NB4 (cell line): ENCODE results near the gene MCC.

ENCODE experiments used
- DNase-seq: peaks from one replicate; pipeline ENCODE4 v3.0.0; 2010; ENCODE audit warnings: low read depth
- H3K4me3 ChIP-seq: one replicate; pipeline ENCODE4 v1.5.1; 2011; ENCODE audit warnings: mild to moderate bottlenecking, low read depth, low read length, moderate library complexity
- CTCF ChIP-seq: IDR thresholded peaks from one replicate; pipeline ENCODE4 v1.5.1; 2012; ENCODE audit warnings: low read depth, low read length
- MAX ChIP-seq: IDR thresholded peaks from 2 replicates; pipeline ENCODE4 v1.6.1; 2011; ENCODE audit warnings: low read depth, low read length
- MYC ChIP-seq: IDR thresholded peaks from 2 replicates; pipeline ENCODE4 v1.6.1; 2011; ENCODE audit warnings: low read depth, low read length
- POLR2A ChIP-seq: IDR thresholded peaks from 2 replicates; pipeline ENCODE4 v1.6.1; 2011; ENCODE audit warnings: mild to moderate bottlenecking; ENCODE audit not compliant: insufficient read length; ENCODE audit errors: extremely low read depth

Gene MCC

GRCh38 chr5:113319256-113320053, 168.8 kb downstream of the MCC start:
- no peak for TF ChIP-seq CTCF
- no peak for TF ChIP-seq POLR2A
- no peak for TF ChIP-seq MAX
- TF ChIP-seq MYC = no peak
- no peak overlapping the region for H3K4me3 ChIP-seq
- no peak for DNase-seq

- no peak overlapping the region for H3K4me3 ChIP-seq
- TF ChIP-seq MAX = no peak
- TF ChIP-seq CTCF = no peak
- TF ChIP-seq MYC = no peak
- no peak for TF ChIP-seq POLR2A
- no peak for DNase-seq
Observed at GRCh38 chr5:113317636-113318035, 170.6 kb downstream of the MCC start.

GRCh38 chr5:113311301-113311700, 177.0 kb downstream of the MCC start:
- no peak for DNase-seq
- H3K4me3 ChIP-seq = no peak overlapping the region
- TF ChIP-seq CTCF (no peak), MAX (no peak), POLR2A (no peak), MYC (no peak)

- no peak overlapping the region for H3K4me3 ChIP-seq
- peak; percentile 46 for DNase-seq
- TF ChIP-seq POLR2A = no peak
Observed at GRCh38 chr5:113302120-113302519, 186.1 kb downstream of the MCC start.

GRCh38 chr5:113299591-113299990, 188.7 kb downstream of the MCC start:
- TF ChIP-seq MAX (no peak), CTCF (no peak), MYC (no peak), POLR2A (no peak)
- H3K4me3 ChIP-seq = no peak overlapping the region
- DNase-seq = no peak

- DNase-seq = no peak
- TF ChIP-seq MYC (no peak), CTCF (no peak), POLR2A (no peak), MAX (no peak)
Observed at GRCh38 chr5:113296676-113297075, 191.6 kb downstream of the MCC start.

More at GRCh38 chr5:113296676-113297075, 191.6 kb downstream of the MCC start:
- H3K4me3 ChIP-seq = no peak overlapping the region
